Measurements from ENCODE around the gene ZFAND3. TPM values are rescaled to one million over a fixed set of nuclear protein-coding genes. Genes with fewer than 3 reads are reported as not detected.

Gene ZFAND3
- total and polyA plus RNA-seq, 2 of the 4 experiments (the other 2 are of a cell fraction) = 10.9 to 26.7 TPM

- Histone ChIP-seq H3K4me2 (ENCODE audit: low read depth, low read length) (peak overlapping the region; percentile 43), H4K8ac (ENCODE audit: low read depth in 2 of 2, low read length in 2 of 2) (peak overlapping the region; percentile 79 to 94), H2BK20ac (ENCODE audit: low read depth, low read length) (peak overlapping the region; percentile 59), H2BK15ac (ENCODE audit: low read depth, low read length) (peak overlapping the region; percentile 67; the same call in 2 of the 3 replicates), H3K9me1 (ENCODE audit: insufficient read depth, low read length) (peaks cover 12% of the 10 kb centered on the region), H2AFZ (replicated peaks; ENCODE audit: low read length, poor library complexity) (peak overlapping the region; percentile 88), H3K4ac (ENCODE audit: low read depth, low read length) (peak overlapping the region; percentile 81), H2BK120ac (ENCODE audit: low read depth, low read length) (peak overlapping the region; percentile 71; the same call in 1 of the 2 replicates), H2AK5ac (ENCODE audit: low read depth, low read length) (peak overlapping the region; percentile 43; the same call in 1 of the 2 replicates), H3K9ac (ENCODE audit: low read depth, low read length) (peak overlapping the region; percentile 13; the same call in 1 of the 2 replicates), H3K4me3 (ENCODE audit: insufficient read depth, low read depth, low read length) (no peak overlapping the region), H3K36me3 (ENCODE audit: control insufficient read depth, insufficient read depth, low read length) (no peaks in the 10 kb centered on the region), H3K79me1 (ENCODE audit: low read depth in 1 of 2, low read length in 2 of 2) (no peaks in the 10 kb centered on the region), H3K14ac (replicated peaks; ENCODE audit: low read depth, low read length) (peak overlapping the region; percentile 86), H3K9me3 (ENCODE audit: control insufficient read depth, insufficient read depth, low read length) (no peaks in the 10 kb centered on the region), H4K20me1 (ENCODE audit: insufficient read depth, low read length) (no peaks in the 10 kb centered on the region), H4K91ac (ENCODE audit: insufficient read depth, low read depth, low read length) (peak overlapping the region; percentile 53), H2AK9ac (replicated peaks; ENCODE audit: low read depth, low read length, poor library complexity) (peak overlapping the region; percentile 75), H4K5ac (ENCODE audit: low read depth, low read length) (peak overlapping the region; percentile 7), H3K27ac (ENCODE audit: insufficient read depth, low read length) (peak overlapping the region; percentile 10; the same call in 1 of the 2 replicates), H2BK5ac (ENCODE audit: low read depth, low read length, poor library complexity, severe bottlenecking) (no peak overlapping the region), H3K18ac (ENCODE audit: low read depth, low read length) (peak overlapping the region; percentile 7; the same call in 1 of the 2 replicates), H3K27me3 (ENCODE audit: control insufficient read depth, insufficient read depth, low read length) (peaks cover 5% of the 10 kb centered on the region), H3K56ac (ENCODE audit: extremely low read depth, insufficient read depth, low read length) (no peak overlapping the region), H3K4me1 (ENCODE audit: control insufficient read depth, insufficient read depth, low read length) (peaks cover 14% of the 10 kb centered on the region), H3K23ac (ENCODE audit: low read depth, low read length) (peak overlapping the region; percentile 77)
- intact Hi-C loops (cut with micrococcal nuclease) (no loop called here), dilution Hi-C loops (cut with HindIII; ENCODE audit: low sequenced_read_pairs, unreplicated experiment) (no loop called here), in situ Hi-C loops (cut with MboI; ENCODE audit: low sequenced_read_pairs) (no loop called here)
- peak; percentile 23 for DNase-seq
- ChIA-PET CTCF (interaction anchor here (0.8 kb wide), 1 partner anchor 8 kb away, joined by 3 read pairs; no protein-coding TSS in a partner anchor), POLR2A (ENCODE audit: unreplicated experiment) (interaction anchor here (0.7 kb wide), 1 partner anchor 41 kb away, joined by 3 read pairs; no protein-coding TSS in a partner anchor)
- no TSS peak for BruUV-seq (replicated peaks)
- 20% methylated on average over 9 of the region's 26 CpGs; no CpG with 5 or more reads in 1 of the 2 experiments for WGBS, 2 experiments (ENCODE audit: extremely low coverage in 2 of 2, insufficient read length in 1 of 2)
- ATAC-seq (ENCODE audit: low read depth) = peak; percentile 71
- TF ChIP-seq NFE2L2 (IDR thresholded peaks at IDR 0.05; ENCODE audit: low read depth, low read length) (no peak), MXI1 (IDR thresholded peaks at IDR 0.05; ENCODE audit: borderline replicate concordance, low read depth, low read length) (no peak), BHLHE40 (IDR thresholded peaks at IDR 0.05; ENCODE audit: low read depth, low read length) (no peak), RAD21 (IDR thresholded peaks at IDR 0.05; ENCODE audit: low read length) (no peak), MAFK (IDR thresholded peaks at IDR 0.05; ENCODE audit: low read depth, low read length) (no peak), USF2 (IDR thresholded peaks at IDR 0.05; ENCODE audit: low read depth, low read length) (no peak), CEBPB (IDR thresholded peaks at IDR 0.05; ENCODE audit: low read depth, low read length) (no peak), ELK1 (IDR thresholded peaks at IDR 0.05; ENCODE audit: borderline replicate concordance, low read depth, low read length) (no peak), POLR2A (IDR thresholded peaks at IDR 0.05; ENCODE audit: low read depth, low read length) (no peak), CTCF (conservative IDR thresholded peaks at IDR 0.05; ENCODE audit: low read depth, low read length) (no peak), RFX5 (IDR thresholded peaks at IDR 0.05; ENCODE audit: low read depth, low read length) (no peak), SMC3 (IDR thresholded peaks at IDR 0.05; ENCODE audit: low read depth, low read length) (no peak), CHD1 (IDR thresholded peaks at IDR 0.05; ENCODE audit: low read depth, low read length) (no peak), FOS (IDR thresholded peaks at IDR 0.05; ENCODE audit: low read depth, low read length) (no peak)
Measured at GRCh38 chr6:37783025-37783855, 36.3 kb upstream of the ZFAND3 start.

Data from IMR-90 (cell line).